ENCODE measurements around the gene TBC1D21.
"Not testable (repeated sequence)": the region's sequence is repeated elsewhere in the genome, so short reads cannot be mapped to it uniquely, and the experiment has no call there.

TBC1D21 gene

GRCh38 chr15:73927003-73927475, 53.7 kb downstream of the TBC1D21 start:
- in situ Hi-C loops (cut with MboI; ENCODE audit: low sequenced_read_pairs) = no loop called here

- in situ Hi-C loops (cut with MboI; ENCODE audit: low sequenced_read_pairs) = no loop called here
Measured at GRCh38 chr15:73927476-73928240, 54.3 kb downstream of the TBC1D21 start.

GRCh38 chr15:73928241-73928579, 54.8 kb downstream of the TBC1D21 start:
- in situ Hi-C loops (cut with MboI; ENCODE audit: low sequenced_read_pairs) = no loop called here

- in situ Hi-C loops (cut with MboI; ENCODE audit: low sequenced_read_pairs) = no loop called here
Measured at GRCh38 chr15:73928971-73929627, 55.7 kb downstream of the TBC1D21 start.

DNA sequence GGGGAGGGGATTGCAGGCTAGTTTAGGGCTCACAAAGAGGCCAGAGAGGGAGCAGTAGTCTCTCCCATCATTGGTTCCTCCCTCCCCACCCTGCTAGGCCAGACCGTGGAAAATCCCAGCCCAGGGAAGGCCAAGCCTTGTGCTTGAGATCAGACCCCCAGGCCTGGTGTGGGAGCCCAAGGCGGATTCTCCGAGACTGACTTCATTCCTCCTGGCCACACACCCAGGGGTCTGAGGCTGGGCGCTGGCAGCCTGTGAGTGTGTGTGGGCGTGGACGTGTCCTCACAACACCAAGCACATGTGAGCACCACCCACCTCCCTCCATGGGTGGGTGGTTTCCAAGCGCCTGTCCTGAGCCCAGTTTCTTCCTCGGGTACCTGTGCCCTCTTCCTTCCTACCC, 57.0 kb downstream of the TBC1D21 start:
- in situ Hi-C loops (cut with MboI; ENCODE audit: low sequenced_read_pairs) = no loop called here

- in situ Hi-C loops (cut with MboI; ENCODE audit: low sequenced_read_pairs) = no loop called here
Measured at GRCh38 chr15:73930790-73931281, 57.5 kb downstream of the TBC1D21 start.

GRCh38 chr15:73931441-73931840, 58.1 kb downstream of the TBC1D21 start:
- in situ Hi-C loops (cut with MboI; ENCODE audit: low sequenced_read_pairs) = no loop called here

DNA sequence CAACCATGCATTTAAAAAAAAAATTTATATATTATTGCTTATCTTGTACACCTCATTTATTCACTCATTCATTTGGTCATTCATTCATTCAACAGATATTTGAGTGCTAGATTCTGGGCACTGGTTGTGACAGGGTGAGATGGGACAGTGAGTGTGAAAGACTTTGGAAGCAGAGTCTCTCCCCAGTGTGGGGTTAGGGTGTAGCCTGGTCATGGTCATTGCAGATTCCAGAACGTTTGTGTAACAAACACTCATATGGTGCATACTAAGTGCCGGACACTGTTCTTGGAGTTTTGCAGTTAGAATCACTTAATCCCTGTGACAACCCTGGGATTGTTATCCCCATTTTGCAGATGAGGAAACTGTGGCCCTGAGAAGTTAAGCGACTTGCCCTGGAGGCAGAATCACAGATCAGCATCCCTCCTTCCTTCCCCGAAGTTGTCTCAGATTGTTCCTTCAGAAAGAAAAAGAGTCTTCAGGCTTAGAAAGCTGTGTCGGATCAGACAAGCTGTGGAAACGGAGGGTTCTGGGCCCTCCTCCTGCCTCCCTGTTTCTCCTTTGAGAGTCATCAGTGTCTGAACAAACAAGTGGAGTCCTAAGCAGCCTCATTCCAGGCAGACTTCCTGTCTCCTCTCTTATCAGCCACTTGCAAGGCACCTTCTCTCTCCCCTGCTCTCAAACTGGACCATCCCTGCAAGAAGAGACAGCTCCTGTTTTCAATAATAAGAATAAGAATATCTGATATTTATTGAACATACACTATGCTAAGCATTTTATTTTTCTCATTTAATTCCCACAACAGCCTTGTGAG, 59.2 kb downstream of the TBC1D21 start:
- in situ Hi-C loops (cut with MboI; ENCODE audit: low sequenced_read_pairs) = no loop called here

GRCh38 chr15:73934281-73934680, 60.9 kb downstream of the TBC1D21 start:
- in situ Hi-C loops (cut with MboI; ENCODE audit: low sequenced_read_pairs) = no loop called here

GRCh38 chr15:73935547-73935946, 62.2 kb downstream of the TBC1D21 start:
- in situ Hi-C loops (cut with MboI; ENCODE audit: low sequenced_read_pairs) = no loop called here

DNA sequence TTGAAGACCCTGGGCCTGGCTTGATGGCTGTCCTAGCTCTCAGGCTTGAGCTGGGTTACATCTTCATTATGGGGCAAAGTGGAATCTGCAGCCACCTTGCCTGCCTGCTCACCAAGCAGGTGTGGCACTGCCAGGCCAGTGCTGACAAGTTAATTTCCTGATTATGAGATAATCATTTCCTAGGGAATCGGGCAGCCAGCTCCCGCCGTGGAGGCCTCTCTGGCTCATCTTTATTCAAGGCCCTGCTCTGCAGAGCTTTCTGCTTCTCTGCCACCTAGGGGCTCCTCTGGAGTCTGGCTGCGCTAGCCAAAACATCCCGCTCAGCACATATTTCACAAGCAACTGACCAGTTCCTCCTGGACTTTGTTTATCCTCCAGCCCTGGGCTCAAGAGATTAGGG, 62.8 kb downstream of the TBC1D21 start:
- in situ Hi-C loops (cut with MboI; ENCODE audit: low sequenced_read_pairs) = no loop called here

DNA sequence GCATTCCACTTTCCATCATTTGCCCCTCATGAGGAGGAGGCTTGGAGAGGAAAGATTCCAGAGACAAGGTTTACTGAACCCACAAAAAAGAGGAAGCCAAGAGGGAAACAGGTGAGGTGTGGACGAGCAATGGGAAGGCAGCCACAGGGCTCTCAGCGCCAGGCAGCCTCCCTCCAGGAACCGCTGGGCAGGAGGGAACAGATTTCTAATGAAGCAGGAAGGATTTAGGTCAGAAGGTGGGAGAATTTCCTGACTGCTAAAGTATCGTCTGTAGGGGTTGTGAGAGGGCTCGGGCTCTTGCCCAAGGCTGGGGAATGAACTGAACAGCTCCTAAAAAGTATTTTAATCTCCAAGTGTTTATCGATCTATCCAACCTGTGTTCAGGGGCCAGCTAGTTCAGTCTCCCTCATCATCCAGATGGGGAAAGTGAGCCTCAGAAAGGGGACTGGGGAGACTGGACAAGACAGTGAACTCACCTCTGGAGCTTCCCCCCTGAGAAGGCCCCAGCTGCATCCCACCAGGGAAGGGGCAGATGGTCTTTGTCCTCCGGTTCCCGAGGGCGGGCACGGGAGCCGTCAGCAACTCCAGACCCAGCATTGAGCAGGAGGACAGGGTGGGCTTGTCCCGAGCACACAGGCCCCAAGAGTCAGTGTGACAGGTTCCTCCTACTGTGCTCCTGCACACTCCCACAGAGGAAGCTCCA, 63.4 kb downstream of the TBC1D21 start:
- in situ Hi-C loops (cut with MboI; ENCODE audit: low sequenced_read_pairs) = no loop called here

GRCh38 chr15:73937296-73937695, 63.9 kb downstream of the TBC1D21 start:
- in situ Hi-C loops (cut with MboI; ENCODE audit: low sequenced_read_pairs) = no loop called here

GRCh38 chr15:73937726-73938125, 64.4 kb downstream of the TBC1D21 start:
- in situ Hi-C loops (cut with MboI; ENCODE audit: low sequenced_read_pairs) = no loop called here

GRCh38 chr15:73938516-73938915, 65.2 kb downstream of the TBC1D21 start:
- in situ Hi-C loops (cut with MboI; ENCODE audit: low sequenced_read_pairs) = not testable (repeated sequence)
